ENCODE data around the gene NELL1. TPM values are rescaled to one million over a fixed set of nuclear protein-coding genes. Genes with fewer than 3 reads are reported as not detected.

NELL1 gene
- total RNA-seq, 2 donors from 2014 or later, result not detected

DNA sequence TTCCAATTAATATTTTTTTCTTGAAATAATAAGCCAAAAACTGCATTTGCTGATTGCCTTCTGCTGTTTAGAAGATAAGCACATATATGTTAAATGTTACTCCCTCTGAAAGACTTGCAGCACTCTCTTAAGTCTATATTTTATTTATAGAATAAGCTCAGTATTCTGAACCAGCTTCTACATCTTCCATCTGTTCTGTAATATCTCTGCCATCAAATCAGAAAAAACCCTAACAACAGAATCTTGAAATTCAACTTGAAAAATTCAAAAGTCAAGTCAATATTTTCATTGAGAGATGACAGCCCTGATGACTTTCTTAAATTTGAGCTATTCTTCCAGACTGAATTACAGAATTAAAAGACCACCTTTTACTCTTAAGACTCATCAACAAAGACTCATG, 247.9 kb downstream of the NELL1 start:
- Mint-ChIP-seq H3K27me3 (ENCODE audit: low read depth) (no peaks in the 10 kb centered on the region), H3K27ac (no peak overlapping the region), H3K9me3 (peaks cover 0 to 4% of the 10 kb centered on the region in 2 donors), H3K4me3 (no peak overlapping the region), H3K4me1 (ENCODE audit: low read depth) (no peaks in the 10 kb centered on the region), H3K36me3 (ENCODE audit: insufficient read depth in 2 of 2) (no peaks in the 10 kb centered on the region)
- DNase-seq (no peak), ATAC-seq (replicated peaks in 1 of 2) (no peak)

DNA sequence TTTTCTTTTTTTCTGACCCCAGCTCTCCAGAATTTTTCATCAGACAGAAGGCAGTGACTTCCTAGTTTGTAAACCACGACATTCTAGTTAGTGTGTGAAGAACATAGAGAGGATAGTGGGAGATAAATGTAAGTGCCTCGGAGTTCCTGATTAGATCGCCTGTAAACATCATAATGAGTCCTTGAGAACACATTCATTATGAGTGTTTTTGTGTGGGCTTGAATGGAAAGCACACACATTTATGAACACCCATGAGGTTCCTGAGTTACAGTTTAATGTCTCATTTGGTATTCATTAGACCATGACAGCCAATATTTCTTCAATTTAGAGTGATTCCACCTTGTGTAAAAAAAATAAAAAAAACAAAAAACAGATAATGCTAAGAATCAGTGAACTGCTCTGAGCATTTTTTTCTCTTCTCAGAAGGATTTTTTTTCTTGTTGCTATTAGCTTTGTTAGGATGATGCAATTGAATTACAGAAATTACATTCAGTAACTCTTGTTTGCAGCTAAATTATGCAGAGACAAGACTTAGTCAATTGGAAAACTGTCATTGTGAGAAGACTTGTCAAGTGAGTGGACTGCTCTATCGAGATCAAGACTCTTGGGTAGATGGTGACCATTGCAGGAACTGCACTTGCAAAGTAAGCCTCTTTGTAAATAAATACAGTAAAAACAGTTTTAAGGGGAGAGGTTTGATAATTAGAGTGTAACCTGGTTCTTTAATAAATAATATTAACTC, 257.6 kb downstream of the NELL1 start:
- DNase-seq (no peak), ATAC-seq (replicated peaks in 1 of 2) (no peak)
- no peaks in the 10 kb centered on the region for H3K27me3 Mint-ChIP-seq (ENCODE audit: low read depth)
- no peak overlapping the region for H3K4me3 Mint-ChIP-seq
- no peak overlapping the region for H3K27ac Mint-ChIP-seq
- peaks cover 2 to 6% of the 10 kb centered on the region in 2 donors for H3K9me3 Mint-ChIP-seq
- no peaks in the 10 kb centered on the region for H3K4me1 Mint-ChIP-seq (ENCODE audit: low read depth)
- no peaks in the 10 kb centered on the region for H3K36me3 Mint-ChIP-seq (ENCODE audit: insufficient read depth in 2 of 2)

DNA sequence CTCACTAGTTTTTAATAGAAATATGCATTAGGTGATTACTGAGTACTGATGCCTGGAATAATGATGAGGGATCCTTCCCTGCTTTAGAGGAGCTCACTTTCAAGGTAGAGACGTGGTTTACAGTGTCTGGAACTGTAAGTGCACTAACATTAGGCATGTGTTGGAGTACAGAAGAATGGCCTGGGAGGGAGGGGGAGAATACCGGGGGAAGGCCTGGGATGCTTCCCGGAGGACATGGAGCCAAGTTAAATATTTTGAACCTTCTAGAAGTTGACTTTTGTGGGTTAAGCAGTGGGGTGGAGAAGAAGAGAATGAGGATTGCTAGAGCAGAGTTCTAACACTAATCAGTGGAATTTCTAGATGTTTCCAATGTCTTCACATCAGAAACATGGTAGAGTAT, 261.6 kb downstream of the NELL1 start:
- Mint-ChIP-seq H3K27me3 (ENCODE audit: low read depth) (no peaks in the 10 kb centered on the region), H3K27ac (no peak overlapping the region), H3K9me3 (peaks cover 0 to 17% of the 10 kb centered on the region in 2 donors), H3K36me3 (ENCODE audit: insufficient read depth in 2 of 2) (no peaks in the 10 kb centered on the region), H3K4me3 (no peak overlapping the region), H3K4me1 (ENCODE audit: low read depth) (no peaks in the 10 kb centered on the region)
- DNase-seq, result no peak
- ATAC-seq (replicated peaks in 1 of 2), result no peak

DNA sequence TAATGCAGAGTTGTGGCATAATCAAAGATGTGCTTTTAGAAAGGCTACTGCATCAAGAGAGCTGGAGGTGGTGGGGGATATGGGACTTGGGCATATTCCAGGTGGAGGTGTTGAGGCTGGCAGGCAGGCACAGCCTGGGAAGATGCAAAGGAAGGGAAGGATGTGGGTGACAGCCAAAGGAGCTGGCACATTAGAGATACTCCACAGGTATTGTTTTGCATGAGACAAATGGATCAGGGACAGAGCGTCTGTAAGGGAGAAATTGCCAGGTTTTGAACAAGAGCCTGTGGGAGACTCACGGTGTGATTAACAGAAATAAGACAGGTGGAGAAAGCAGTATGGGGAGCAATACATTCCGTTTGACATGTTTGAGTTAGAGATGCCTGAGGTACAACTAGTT, 263.7 kb downstream of the NELL1 start:
- no peaks in the 10 kb centered on the region for H3K36me3 Mint-ChIP-seq (ENCODE audit: insufficient read depth in 2 of 2)
- H3K27me3 Mint-ChIP-seq (ENCODE audit: low read depth), result no peaks in the 10 kb centered on the region
- H3K4me1 Mint-ChIP-seq (ENCODE audit: low read depth), result no peaks in the 10 kb centered on the region
- H3K27ac Mint-ChIP-seq, result no peak overlapping the region
- DNase-seq, result no peak
- no peak for ATAC-seq (replicated peaks in 1 of 2)
- H3K4me3 Mint-ChIP-seq, result no peak overlapping the region
- peaks cover 0 to 13% of the 10 kb centered on the region in 2 donors for H3K9me3 Mint-ChIP-seq

DNA sequence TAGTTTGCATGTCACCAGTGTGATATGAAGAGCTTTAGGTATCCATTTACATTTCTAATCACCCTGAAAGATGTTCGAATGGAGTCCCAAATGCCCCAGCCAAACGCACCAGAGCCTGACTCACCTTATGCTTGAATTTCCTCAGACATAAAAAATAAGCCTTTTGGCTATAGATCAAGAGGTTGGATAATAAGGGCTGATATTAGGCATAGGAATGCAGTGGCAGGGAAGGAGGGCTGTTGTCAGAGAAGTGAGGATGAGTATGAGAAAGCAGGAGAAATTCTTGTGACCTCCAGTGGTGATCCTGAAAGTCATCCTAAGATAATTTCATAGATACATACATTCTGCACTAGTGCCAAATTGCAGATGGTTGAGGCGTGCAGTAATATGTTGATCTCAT, 264.6 kb downstream of the NELL1 start:
- Mint-ChIP-seq H3K4me3 (no peak overlapping the region), H3K27ac (no peak overlapping the region), H3K36me3 (ENCODE audit: insufficient read depth in 2 of 2) (no peaks in the 10 kb centered on the region), H3K27me3 (ENCODE audit: low read depth) (no peaks in the 10 kb centered on the region), H3K9me3 (peaks cover 0 to 19% of the 10 kb centered on the region in 2 donors), H3K4me1 (ENCODE audit: low read depth) (no peaks in the 10 kb centered on the region)
- ATAC-seq (replicated peaks in 1 of 2) (no peak), DNase-seq (no peak)

DNA sequence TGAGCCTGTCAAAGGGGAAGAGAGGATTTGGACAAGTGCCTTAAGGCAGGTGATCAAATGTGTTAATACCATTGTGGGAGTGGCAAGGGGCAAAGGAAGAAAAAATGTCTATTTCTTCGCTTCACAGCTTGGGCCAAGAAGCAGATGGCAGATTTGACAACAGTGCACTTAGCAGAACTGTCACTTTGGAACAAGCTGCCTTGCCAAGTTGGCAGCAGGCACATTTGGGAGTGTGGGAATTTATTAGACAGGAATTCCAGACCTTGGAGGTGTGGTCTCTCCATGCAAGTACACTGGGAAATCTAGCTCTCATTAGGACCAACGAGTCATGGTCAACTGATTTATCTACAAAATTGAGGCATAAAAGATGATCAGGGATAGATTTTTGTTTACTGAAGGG, 265.1 kb downstream of the NELL1 start:
- no peaks in the 10 kb centered on the region for H3K4me1 Mint-ChIP-seq (ENCODE audit: low read depth)
- no peaks in the 10 kb centered on the region for H3K36me3 Mint-ChIP-seq (ENCODE audit: insufficient read depth in 2 of 2)
- no peaks in the 10 kb centered on the region for H3K27me3 Mint-ChIP-seq (ENCODE audit: low read depth)
- ATAC-seq (replicated peaks in 1 of 2) (no peak), DNase-seq (no peak)
- H3K27ac Mint-ChIP-seq, result no peak overlapping the region
- H3K9me3 Mint-ChIP-seq, result peaks cover 0 to 19% of the 10 kb centered on the region in 2 donors
- no peak overlapping the region for H3K4me3 Mint-ChIP-seq

DNA sequence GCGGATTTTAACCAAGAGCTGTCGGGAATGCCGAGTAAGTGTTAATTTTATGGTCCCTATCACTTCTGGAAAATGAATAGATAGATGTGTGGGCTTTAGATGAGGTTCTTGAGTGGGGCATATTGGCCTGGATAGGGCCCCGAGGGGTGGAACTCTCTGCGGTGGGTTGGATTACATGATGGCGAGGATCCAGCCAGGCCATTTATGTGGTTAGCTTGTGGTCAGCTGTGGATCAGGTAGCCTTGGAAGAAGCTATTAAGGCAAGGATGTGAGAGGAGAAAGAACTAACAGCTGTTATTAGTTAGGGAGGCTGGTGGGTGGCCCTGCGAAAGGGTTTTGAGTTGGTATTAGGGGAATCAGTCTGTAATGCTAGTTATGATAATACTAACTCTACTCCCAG, 268.4 kb downstream of the NELL1 start:
- ATAC-seq (replicated peaks in 1 of 2), result no peak
- no peaks in the 10 kb centered on the region for H3K27me3 Mint-ChIP-seq (ENCODE audit: low read depth)
- no peaks in the 10 kb centered on the region for H3K36me3 Mint-ChIP-seq (ENCODE audit: insufficient read depth in 2 of 2)
- H3K9me3 Mint-ChIP-seq, result peaks cover 0 to 19% of the 10 kb centered on the region in 2 donors
- no peak overlapping the region for H3K4me3 Mint-ChIP-seq
- no peak for DNase-seq
- no peak overlapping the region for H3K27ac Mint-ChIP-seq
- H3K4me1 Mint-ChIP-seq (ENCODE audit: low read depth), result no peaks in the 10 kb centered on the region

DNA sequence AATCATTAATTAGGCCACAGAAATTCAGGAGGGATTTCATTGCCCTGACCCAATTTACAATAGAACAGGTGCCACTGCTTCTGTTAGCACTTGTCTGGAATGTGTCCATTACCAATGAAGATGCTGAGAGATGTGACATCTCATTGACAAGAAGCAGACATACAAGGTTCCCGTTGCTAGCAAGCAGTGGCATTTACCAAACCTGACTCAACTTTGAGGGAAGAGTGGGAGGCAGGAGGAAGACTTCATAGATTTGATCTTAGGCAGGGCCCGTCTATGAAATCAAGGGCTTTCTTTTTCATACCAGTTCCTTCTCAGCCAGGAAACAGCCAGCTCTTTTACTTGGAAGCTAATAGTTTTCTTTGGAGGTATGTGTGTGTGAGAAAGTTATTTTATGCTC, 280.2 kb downstream of the NELL1 start:
- H3K4me1 Mint-ChIP-seq (ENCODE audit: low read depth), result no peaks in the 10 kb centered on the region
- H3K27me3 Mint-ChIP-seq (ENCODE audit: low read depth), result no peaks in the 10 kb centered on the region
- H3K9me3 Mint-ChIP-seq, result peaks cover 2% of the 10 kb centered on the region in 2 donors
- H3K36me3 Mint-ChIP-seq (ENCODE audit: insufficient read depth in 2 of 2), result no peaks in the 10 kb centered on the region
- no peak overlapping the region for H3K4me3 Mint-ChIP-seq
- ATAC-seq (replicated peaks in 1 of 2) (no peak), DNase-seq (no peak)
- no peak overlapping the region for H3K27ac Mint-ChIP-seq

DNA sequence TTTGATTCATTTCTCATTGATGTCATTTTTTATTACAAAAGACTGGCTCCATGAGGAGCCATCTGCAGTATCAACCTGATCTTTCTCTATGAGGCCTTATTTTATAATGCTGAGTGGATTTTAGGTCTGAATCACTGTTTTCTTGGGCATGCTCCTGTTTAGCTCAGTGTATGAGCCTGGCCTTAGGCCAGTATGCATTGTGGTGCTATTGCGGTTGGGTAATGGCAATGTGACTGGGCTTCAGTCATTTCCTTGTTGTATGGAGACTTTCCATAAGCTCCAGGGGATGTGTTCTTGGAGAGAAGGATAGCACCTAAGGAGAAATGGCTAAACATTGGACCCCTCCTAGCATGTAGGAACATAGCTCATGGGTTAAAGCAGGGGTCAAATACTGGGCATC, 293.2 kb downstream of the NELL1 start:
- no peaks in the 10 kb centered on the region for H3K27me3 Mint-ChIP-seq (ENCODE audit: low read depth)
- no peak overlapping the region for H3K27ac Mint-ChIP-seq
- H3K4me3 Mint-ChIP-seq, result no peak overlapping the region
- ATAC-seq (replicated peaks in 1 of 2) (no peak), DNase-seq (no peak)
- no peaks in the 10 kb centered on the region for H3K4me1 Mint-ChIP-seq (ENCODE audit: low read depth)
- peaks cover 5 to 6% of the 10 kb centered on the region in 2 donors for H3K9me3 Mint-ChIP-seq
- H3K36me3 Mint-ChIP-seq (ENCODE audit: insufficient read depth in 2 of 2), result no peaks in the 10 kb centered on the region

DNA sequence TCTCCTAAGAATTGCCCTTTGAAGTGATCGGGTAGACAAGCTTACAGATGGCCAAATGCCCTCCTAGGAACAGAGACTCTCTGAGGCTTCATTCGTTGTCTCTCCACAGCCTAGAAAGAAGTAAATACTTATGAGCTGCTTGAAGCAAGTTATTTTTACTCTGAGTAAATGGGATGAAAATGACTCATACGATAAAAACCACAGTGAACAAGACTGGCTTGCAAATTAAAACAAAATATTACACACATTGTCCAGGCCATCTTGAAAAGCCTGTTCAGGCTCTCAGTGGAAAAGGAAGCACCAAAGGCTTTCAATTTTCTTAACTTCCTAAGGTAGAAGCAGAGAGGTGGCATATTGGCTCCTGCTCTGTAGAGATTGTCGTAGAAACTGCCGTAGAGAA, 294.2 kb downstream of the NELL1 start:
- H3K27me3 Mint-ChIP-seq (ENCODE audit: low read depth), result no peaks in the 10 kb centered on the region
- peaks cover 5 to 6% of the 10 kb centered on the region in 2 donors for H3K9me3 Mint-ChIP-seq

DNA sequence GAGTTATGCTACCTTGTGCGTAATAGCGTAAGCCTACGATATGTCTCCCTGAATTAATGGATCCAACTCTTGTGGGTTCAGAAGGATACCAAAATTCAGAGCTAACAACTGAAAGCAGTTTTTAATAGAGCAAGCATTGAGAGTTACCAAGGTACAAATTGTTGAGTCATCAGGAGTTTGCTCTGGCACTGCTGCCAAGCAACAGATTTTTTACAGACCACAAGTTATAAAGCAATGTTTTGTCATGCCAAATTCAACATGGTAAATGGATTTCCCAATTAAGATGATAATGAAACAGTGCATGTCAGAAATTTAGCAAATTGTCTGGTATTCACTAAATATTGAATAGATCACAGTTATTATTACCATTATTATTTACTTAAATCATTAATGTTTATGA, 295.6 kb downstream of the NELL1 start:
- DNase-seq (no peak), ATAC-seq (replicated peaks in 1 of 2) (no peak)
- no peaks in the 10 kb centered on the region for H3K27me3 Mint-ChIP-seq (ENCODE audit: low read depth)
- peaks cover 5 to 6% of the 10 kb centered on the region in 2 donors for H3K9me3 Mint-ChIP-seq
- no peaks in the 10 kb centered on the region for H3K36me3 Mint-ChIP-seq (ENCODE audit: insufficient read depth in 2 of 2)
- H3K27ac Mint-ChIP-seq, result no peak overlapping the region
- no peaks in the 10 kb centered on the region for H3K4me1 Mint-ChIP-seq (ENCODE audit: low read depth)
- no peak overlapping the region for H3K4me3 Mint-ChIP-seq

More for the DNA sequence above, 294.2 kb downstream of the NELL1 start:
- no peaks in the 10 kb centered on the region for H3K4me1 Mint-ChIP-seq (ENCODE audit: low read depth)
- no peaks in the 10 kb centered on the region for H3K36me3 Mint-ChIP-seq (ENCODE audit: insufficient read depth in 2 of 2)
- DNase-seq (no peak), ATAC-seq (replicated peaks in 1 of 2) (no peak)
- H3K27ac Mint-ChIP-seq, result no peak overlapping the region
- no peak overlapping the region for H3K4me3 Mint-ChIP-seq

DNA sequence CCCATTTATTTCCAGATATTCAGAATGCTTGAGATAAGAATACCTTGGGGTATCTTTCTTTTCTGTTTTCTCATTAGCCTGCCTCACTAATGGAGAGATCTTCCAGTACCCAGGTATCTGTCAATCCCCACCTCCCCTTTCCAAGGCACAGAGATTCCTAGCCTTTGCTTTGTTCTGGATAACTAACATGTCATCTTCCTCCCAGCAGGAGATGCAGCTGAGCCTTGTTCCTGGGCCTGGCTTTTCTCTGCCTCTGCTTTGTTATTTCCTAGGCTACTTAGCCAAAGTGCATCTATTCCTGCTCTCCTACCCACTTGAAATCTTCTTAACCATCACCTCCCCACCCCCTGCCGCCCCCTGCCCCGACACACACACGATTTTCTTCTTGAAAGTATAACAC, 297.1 kb downstream of the NELL1 start:
- no peaks in the 10 kb centered on the region for H3K27me3 Mint-ChIP-seq (ENCODE audit: low read depth)

DNA sequence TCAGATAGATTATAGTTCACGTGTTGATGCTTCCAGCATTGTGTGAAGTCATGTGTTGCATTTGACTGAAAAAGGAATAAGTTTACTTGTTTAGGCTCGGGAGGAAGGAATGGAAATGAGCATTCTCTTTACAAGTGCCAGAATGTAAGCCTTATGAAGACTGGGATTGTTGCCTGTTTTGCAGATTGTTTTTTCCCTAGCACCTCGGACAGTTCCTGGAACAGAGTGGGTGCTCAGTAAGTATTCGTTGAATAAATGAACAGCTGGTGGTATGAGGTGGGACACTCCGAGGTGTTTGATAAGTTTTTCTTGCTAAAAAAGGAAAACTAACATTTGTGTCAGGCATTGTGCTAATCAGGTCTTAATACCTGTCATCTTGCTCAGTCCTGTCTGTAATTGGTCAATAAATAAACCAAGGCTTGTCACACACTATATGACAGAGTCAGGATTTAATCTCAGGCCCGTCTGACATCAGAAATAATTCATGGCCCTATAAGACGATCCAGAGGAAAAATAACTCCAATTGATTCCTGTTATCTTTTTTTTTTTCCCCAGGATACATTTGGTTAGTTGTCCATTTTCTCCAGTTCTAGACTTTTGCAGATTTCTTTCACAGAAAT, 304.7 kb downstream of the NELL1 start:
- no peak overlapping the region for H3K27ac Mint-ChIP-seq
- H3K4me1 Mint-ChIP-seq (ENCODE audit: low read depth), result no peaks in the 10 kb centered on the region
- H3K27me3 Mint-ChIP-seq (ENCODE audit: low read depth), result no peaks in the 10 kb centered on the region
- ATAC-seq (replicated peaks in 1 of 2) (no peak), DNase-seq (no peak)
- no peaks in the 10 kb centered on the region for H3K36me3 Mint-ChIP-seq (ENCODE audit: insufficient read depth in 2 of 2)
- peaks cover 3 to 8% of the 10 kb centered on the region in 2 donors for H3K9me3 Mint-ChIP-seq
- no peak overlapping the region for H3K4me3 Mint-ChIP-seq

More for the DNA sequence above, 297.1 kb downstream of the NELL1 start:
- H3K27ac Mint-ChIP-seq, result no peak overlapping the region
- H3K9me3 Mint-ChIP-seq, result peaks cover 5 to 6% of the 10 kb centered on the region in 2 donors
- H3K4me3 Mint-ChIP-seq, result no peak overlapping the region
- no peaks in the 10 kb centered on the region for H3K36me3 Mint-ChIP-seq (ENCODE audit: insufficient read depth in 2 of 2)
- no peak for ATAC-seq (replicated peaks in 1 of 2)
- H3K4me1 Mint-ChIP-seq (ENCODE audit: low read depth), result no peaks in the 10 kb centered on the region
- DNase-seq, result no peak

DNA sequence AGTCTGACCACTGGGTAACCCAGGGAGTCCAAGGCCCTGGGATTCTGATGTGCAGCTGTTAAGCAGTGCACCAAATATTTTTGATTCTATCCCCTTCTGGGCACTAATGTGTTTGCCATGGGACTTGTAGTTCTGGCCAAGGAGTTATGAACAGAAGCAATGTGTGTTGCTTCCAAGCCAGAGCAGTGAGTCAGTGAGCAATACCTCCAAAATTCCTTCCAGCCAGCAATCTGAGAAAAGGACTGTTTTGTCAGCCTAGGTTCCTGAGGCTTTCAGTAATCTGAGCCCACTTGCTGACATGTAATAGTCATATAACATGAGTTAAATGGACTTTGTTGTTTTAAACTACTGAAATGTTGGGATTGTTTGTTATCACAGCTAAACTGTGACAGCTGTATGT, 311.4 kb downstream of the NELL1 start:
- no peaks in the 10 kb centered on the region for H3K27me3 Mint-ChIP-seq (ENCODE audit: low read depth)
- H3K4me1 Mint-ChIP-seq (ENCODE audit: low read depth), result no peaks in the 10 kb centered on the region
- no peak for ATAC-seq (replicated peaks in 1 of 2)
- DNase-seq, result no peak
- peaks cover 8 to 11% of the 10 kb centered on the region in 2 donors for H3K9me3 Mint-ChIP-seq
- H3K4me3 Mint-ChIP-seq, result no peak overlapping the region
- H3K27ac Mint-ChIP-seq, result no peak overlapping the region
- no peaks in the 10 kb centered on the region for H3K36me3 Mint-ChIP-seq (ENCODE audit: insufficient read depth in 2 of 2)

Data from activated T-cell treated with anti-CD3 and anti-CD28 coated beads, Interleukin-2, amount 50 U/mL, for 72 hours (primary cell).